K562 (cell line): ENCODE results near the gene PNPLA7. TPM values are rescaled to one million over a fixed set of nuclear protein-coding genes. Genes with fewer than 3 reads are reported as not detected.

Experiments used
- RBFOX2 ChIP-seq: fragments of 200-400 bp; formaldehyde crosslinking; IDR thresholded peaks from 2 replicates; pipeline ENCODE4 v1.6.1; 2017; ENCODE audit warnings: low read depth, mild to moderate bottlenecking, low read length, moderate library complexity
- SRSF3 ChIP-seq: fragments of 200-400 bp; formaldehyde crosslinking; IDR thresholded peaks from 2 replicates; pipeline ENCODE4 v1.6.1; 2016; ENCODE audit warnings: mild to moderate bottlenecking, low read length, moderate library complexity; ENCODE audit not compliant: insufficient read depth
- ZNF592 ChIP-seq: fragments of 450-650 bp; IDR thresholded peaks from 2 replicates; pipeline ENCODE4 v1.6.1; 2017; ENCODE audit warnings: antibody characterized with exemption, mild to moderate bottlenecking
- polyA plus RNA-seq, 8 experiments: library from polyadenylated mRNA; depleted of rRNA in 4 of 8; stranded (reverse) in 5 of 8; unstranded in 3 of 8; fragments of >200 nt; fragmentation: Nextera tagmentation in 2 of 8; fragmentation: Illumina TruSeq in 1 of 8; extraction: Ambion mirVana in 2 of 8; extraction: Trizol in 1 of 8; gene quantifications; 2 replicates each; pipeline versions ENCODE4 v1.2.1 to v1.2.3, GENCODE V29; 2011 to 2014; ENCODE audit warnings: inconsistent platforms in 1 of 8, missing spikeins in 1 of 8
- total RNA-seq, 7 experiments: library from RNA; depleted of rRNA in 6 of 7; stranded (reverse); fragments of >200 nt in 6 of 7; fragmentation: Illumina TruSeq in 2 of 7; extraction: Trizol in 2 of 7; gene quantifications; 2 replicates each; pipeline versions ENCODE4 v1.2.1 to v1.2.3, GENCODE V29; 2011 to 2021; ENCODE audit warnings: low replicate concordance in 1 of 7
- TF ChIP-seq, protein P1 (sequence below): fragments of 450-650 bp; IDR thresholded peaks from 2 replicates; pipeline ENCODE4 v1.6.1; 2018; ENCODE audit not compliant: partially characterized antibody

Gene PNPLA7
- total and polyA plus RNA-seq, 9 of the 15 experiments (the other 6 are each of a cell fraction or from before 2014, with no cell fraction given), result 0.01 to 0.85 (median 0.19) TPM; not detected in 1

GRCh38 chr9:137417161-137418021 is 132.8 kb downstream of the PNPLA7 start (continued):
- TF ChIP-seq ZNF592 (no peak), RBFOX2 (peak; percentile 26; the same call in 1 of the 2 replicates), SRSF3 (no peak)
- TF ChIP-seq, protein P1, sequence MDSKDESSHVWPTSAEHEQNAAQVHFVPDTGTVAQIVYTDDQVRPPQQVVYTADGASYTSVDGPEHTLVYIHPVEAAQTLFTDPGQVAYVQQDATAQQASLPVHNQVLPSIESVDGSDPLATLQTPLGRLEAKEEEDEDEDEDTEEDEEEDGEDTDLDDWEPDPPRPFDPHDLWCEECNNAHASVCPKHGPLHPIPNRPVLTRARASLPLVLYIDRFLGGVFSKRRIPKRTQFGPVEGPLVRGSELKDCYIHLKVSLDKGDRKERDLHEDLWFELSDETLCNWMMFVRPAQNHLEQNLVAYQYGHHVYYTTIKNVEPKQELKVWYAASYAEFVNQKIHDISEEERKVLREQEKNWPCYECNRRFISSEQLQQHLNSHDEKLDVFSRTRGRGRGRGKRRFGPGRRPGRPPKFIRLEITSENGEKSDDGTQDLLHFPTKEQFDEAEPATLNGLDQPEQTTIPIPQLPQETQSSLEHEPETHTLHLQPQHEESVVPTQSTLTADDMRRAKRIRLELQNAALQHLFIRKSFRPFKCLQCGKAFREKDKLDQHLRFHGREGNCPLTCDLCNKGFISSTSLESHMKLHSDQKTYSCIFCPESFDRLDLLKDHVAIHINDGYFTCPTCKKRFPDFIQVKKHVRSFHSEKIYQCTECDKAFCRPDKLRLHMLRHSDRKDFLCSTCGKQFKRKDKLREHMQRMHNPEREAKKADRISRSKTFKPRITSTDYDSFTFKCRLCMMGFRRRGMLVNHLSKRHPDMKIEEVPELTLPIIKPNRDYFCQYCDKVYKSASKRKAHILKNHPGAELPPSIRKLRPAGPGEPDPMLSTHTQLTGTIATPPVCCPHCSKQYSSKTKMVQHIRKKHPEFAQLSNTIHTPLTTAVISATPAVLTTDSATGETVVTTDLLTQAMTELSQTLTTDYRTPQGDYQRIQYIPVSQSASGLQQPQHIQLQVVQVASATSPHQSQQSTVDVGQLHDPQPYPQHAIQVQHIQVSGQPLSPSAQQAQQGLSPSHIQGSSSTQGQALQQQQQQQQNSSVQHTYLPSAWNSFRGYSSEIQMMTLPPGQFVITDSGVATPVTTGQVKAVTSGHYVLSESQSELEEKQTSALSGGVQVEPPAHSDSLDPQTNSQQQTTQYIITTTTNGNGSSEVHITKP, result no peak
